ENCODE data around the gene ITSN2.
A peak's percentile ranks its signal among the peaks of the same experiment; 100 is the strongest.

ITSN2 gene

DNA sequence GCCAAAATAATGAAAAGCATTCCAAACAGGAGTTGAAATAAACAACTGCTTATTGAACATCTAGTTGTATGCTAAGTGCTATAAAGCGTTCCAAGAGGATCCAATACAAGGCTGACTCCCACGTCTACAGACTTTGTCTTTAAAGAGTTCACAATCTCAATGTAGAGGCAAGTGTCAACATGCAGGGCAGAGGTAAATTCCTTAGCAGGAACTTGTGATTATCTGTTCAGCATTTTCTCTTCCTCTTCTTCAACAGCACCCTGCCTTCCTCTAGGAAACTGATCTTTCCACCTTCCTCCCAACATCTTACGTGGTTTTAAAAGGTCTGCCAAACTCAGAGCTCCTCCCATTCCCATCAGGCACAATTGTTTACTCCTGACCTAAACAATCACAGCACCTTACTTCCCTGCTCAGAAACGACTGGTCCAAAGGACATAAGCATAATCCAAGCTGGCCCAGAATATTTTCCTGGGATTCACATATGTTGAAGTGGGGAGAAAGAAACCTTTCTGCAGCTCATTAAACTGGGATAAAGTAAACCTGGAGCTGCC, 83.9 kb downstream of the ITSN2 start:
- TF ChIP-seq, protein P1, sequence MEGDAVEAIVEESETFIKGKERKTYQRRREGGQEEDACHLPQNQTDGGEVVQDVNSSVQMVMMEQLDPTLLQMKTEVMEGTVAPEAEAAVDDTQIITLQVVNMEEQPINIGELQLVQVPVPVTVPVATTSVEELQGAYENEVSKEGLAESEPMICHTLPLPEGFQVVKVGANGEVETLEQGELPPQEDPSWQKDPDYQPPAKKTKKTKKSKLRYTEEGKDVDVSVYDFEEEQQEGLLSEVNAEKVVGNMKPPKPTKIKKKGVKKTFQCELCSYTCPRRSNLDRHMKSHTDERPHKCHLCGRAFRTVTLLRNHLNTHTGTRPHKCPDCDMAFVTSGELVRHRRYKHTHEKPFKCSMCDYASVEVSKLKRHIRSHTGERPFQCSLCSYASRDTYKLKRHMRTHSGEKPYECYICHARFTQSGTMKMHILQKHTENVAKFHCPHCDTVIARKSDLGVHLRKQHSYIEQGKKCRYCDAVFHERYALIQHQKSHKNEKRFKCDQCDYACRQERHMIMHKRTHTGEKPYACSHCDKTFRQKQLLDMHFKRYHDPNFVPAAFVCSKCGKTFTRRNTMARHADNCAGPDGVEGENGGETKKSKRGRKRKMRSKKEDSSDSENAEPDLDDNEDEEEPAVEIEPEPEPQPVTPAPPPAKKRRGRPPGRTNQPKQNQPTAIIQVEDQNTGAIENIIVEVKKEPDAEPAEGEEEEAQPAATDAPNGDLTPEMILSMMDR (conservative IDR thresholded peaks at IDR 0.05; ENCODE audit: control insufficient read depth, insufficient read depth, low read depth, low read length), result no peak
- H3K4me3 ChIP-seq (ENCODE audit: control insufficient read depth, low read depth, low read length), result no peak overlapping the region
- no peak for DNase-seq (ENCODE audit: low read depth)

DNA sequence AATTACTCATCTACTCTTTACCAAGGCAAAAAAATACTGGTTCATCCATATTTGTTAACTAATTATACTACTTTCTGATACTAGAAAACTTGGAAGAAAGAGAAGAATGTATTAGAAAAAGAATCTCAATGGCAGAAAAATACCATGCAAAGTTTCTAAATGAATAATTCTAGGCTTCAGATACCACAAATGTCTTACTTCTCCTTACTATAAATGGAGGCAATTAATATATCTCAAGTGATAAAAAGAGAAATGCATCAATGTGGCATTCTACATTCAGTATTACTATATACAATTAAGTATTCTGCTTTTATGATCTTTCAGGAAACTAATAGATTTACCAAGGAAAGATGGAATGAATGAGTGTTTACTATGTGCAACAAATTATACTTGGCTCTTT, 85.5 kb downstream of the ITSN2 start:
- TF ChIP-seq, protein P1 (conservative IDR thresholded peaks at IDR 0.05; ENCODE audit: control insufficient read depth, insufficient read depth, low read depth, low read length), result no peak
- no peak for DNase-seq (ENCODE audit: low read depth)
- H3K4me3 ChIP-seq (ENCODE audit: control insufficient read depth, low read depth, low read length), result no peak overlapping the region

DNA sequence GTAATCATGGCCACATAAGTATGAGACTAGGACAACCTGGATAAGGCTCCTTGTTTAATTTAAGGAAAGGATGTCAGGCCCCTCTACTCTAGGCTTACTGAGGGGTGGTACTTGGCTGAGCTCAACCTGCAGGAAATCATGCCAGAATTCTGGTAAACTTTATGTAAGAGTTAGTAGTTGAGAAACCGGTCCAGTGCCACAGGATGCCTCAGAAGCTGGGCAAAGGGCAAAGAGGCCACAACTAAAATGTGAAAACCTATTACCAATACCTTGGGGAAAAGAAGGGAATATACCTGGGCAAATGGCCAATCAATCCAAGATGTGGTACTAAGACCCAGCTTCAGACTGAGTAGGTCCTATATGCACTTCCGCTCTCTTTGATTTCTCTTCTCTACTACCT, 86.7 kb downstream of the ITSN2 start:
- no peak for DNase-seq (ENCODE audit: low read depth)
- TF ChIP-seq, protein P1 (conservative IDR thresholded peaks at IDR 0.05; ENCODE audit: control insufficient read depth, insufficient read depth, low read depth, low read length), result no peak
- no peak overlapping the region for H3K4me3 ChIP-seq (ENCODE audit: control insufficient read depth, low read depth, low read length)

DNA sequence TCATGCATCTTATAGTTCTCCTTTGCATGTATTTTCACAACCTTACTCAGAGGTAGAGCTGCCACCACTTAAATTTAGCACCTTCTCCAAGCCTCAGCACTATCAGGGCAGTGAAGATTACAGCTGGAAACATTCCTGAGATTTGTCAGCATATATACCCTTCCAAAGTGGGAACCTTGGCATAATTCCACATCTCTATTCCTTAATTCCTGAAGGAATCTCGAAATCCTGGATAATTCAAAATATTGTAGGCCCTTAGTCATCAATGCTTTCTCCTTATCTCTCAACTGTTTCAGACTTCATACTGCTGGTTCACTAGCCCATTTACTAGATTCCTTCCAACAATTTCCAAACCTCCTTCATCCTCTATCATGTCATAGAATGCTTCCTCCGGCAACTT, 87.4 kb downstream of the ITSN2 start:
- TF ChIP-seq, protein P1 (conservative IDR thresholded peaks at IDR 0.05; ENCODE audit: control insufficient read depth, insufficient read depth, low read depth, low read length), result no peak
- no peak for DNase-seq (ENCODE audit: low read depth)
- H3K4me3 ChIP-seq (ENCODE audit: control insufficient read depth, low read depth, low read length), result no peak overlapping the region

DNA sequence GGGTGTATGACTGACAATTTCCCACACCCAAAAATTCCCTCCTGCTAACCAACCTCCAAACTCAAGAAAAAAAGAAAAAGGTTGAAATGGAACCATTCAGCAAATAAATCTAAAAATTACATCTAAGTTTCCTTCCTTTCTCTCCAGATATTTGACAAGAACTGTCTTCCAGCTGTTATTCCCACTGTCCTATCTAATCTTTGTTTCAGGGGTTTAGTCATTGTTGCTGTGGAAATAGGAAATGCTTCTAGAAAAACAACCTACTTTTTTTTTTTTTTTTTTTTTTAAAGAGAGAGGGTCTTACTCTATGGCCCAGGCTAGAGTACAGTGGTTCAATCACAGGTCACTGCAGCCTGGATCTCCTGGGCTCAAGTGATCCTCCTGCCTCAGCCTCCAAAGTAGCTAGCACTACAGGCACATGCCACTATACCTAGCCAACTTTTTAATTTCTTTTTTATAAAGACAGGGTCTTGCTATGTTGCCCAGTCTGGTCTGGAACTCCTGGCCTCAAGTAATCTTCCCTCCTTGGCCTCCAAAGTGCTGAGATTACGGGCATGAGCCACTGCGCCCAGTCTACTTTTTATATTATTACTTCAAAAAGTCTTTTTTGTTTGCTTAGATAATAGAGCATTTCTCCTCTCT, 88.1 kb downstream of the ITSN2 start:
- DNase-seq (ENCODE audit: low read depth), result no peak
- TF ChIP-seq, protein P1 (conservative IDR thresholded peaks at IDR 0.05; ENCODE audit: control insufficient read depth, insufficient read depth, low read depth, low read length), result no peak
- no peak overlapping the region for H3K4me3 ChIP-seq (ENCODE audit: control insufficient read depth, low read depth, low read length)

DNA sequence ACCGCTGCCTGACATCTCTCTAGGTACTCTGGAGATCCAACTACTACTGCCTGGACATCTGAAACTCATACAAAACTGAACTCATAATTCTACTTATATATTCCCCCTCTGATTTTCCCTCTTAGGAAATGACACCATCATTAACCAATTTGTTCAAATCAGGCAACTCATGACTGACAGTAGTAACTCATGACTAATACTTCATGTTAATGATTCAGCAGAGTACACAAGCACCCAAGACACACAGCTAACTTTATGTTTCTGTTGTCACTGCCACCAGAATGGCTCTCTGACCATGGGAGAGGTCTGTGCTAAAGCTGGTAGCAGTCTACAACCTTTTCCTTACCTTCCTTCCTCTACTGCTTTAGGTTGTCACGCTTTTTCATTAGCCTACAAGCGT, 91.1 kb downstream of the ITSN2 start:
- TF ChIP-seq, protein P1 (conservative IDR thresholded peaks at IDR 0.05; ENCODE audit: control insufficient read depth, insufficient read depth, low read depth, low read length), result no peak
- DNase-seq (ENCODE audit: low read depth), result peak; percentile 49
- no peak overlapping the region for H3K4me3 ChIP-seq (ENCODE audit: control insufficient read depth, low read depth, low read length)

Measured in fibroblast of mammary gland (primary cell).